Measurements from ENCODE around the gene SMAD9. TPM values are rescaled to one million over a fixed set of nuclear protein-coding genes. Genes with fewer than 3 reads are reported as not detected.

The SMAD9 gene
- total and polyA plus RNA-seq, 9 of the 15 experiments (the other 6 are each of a cell fraction or from before 2014, with no cell fraction given) = 0.02 to 0.08 (median 0.03) TPM; not detected in 4

- WGBS (ENCODE audit: insufficient coverage, low coverage, missing lambda C conversion rate) = 3% methylated on average over 6 of the region's 6 CpGs
- Histone ChIP-seq H3K9me3 (replicated peaks; ENCODE audit: control insufficient read depth, insufficient read depth, low read depth, low read length) (no peaks in the 10 kb centered on the region), H3K4me3 (no peak overlapping the region), H3K4me1 (replicated peaks in 1 of 2; ENCODE audit: control insufficient read depth in 2 of 2, insufficient read depth in 2 of 2, low read length in 2 of 2) (peaks cover 0 to 9% of the 10 kb centered on the region in 2 experiments; a peak in 2 of 5 replicates), H3K27me3 (ENCODE audit: control insufficient read depth in 2 of 2, insufficient read depth in 2 of 2, low read length in 2 of 2) (peaks cover 23 to 30% of the 10 kb centered on the region in 2 experiments), H2AFZ (ENCODE audit: low read depth, low read length) (no peak overlapping the region), H4K20me1 (replicated peaks; ENCODE audit: control insufficient read depth, insufficient read depth, low read length) (no peaks in the 10 kb centered on the region), H3K9me1 (ENCODE audit: control insufficient read depth, insufficient read depth, low read length) (no peaks in the 10 kb centered on the region), H3K27ac (ENCODE audit: extremely low read depth, low read depth, low read length) (no peak overlapping the region), H3K36me3 (ENCODE audit: control insufficient read depth, insufficient read depth, low read length) (no peaks in the 10 kb centered on the region), H3K79me2 (ENCODE audit: control insufficient read depth, insufficient read depth, low read length) (no peaks in the 10 kb centered on the region), H3K9ac (ENCODE audit: insufficient read depth in 1 of 2, low read depth in 2 of 2, low read length in 2 of 2) (no peak overlapping the region), H3K4me2 (ENCODE audit: insufficient read depth, low read length) (no peak overlapping the region)
- no peak for FAIRE-seq
- ATAC-seq = no peak
- TF ChIP-seq POLR2G (IDR thresholded peaks at IDR 0.05; ENCODE audit: low read depth, low read length) (no peak), RAD51 (IDR thresholded peaks at IDR 0.05; ENCODE audit: borderline replicate concordance, low read depth) (no peak), ZBTB17 (CRISPR knock-in tag; IDR thresholded peaks at IDR 0.05) (no peak), HMG20B (CRISPR knock-in tag; IDR thresholded peaks at IDR 0.05) (no peak), CHD1 (IDR thresholded peaks at IDR 0.05; ENCODE audit: low read length) (no peak), BCOR (IDR thresholded peaks at IDR 0.05) (no peak), CEBPB (tag; IDR thresholded peaks at IDR 0.05) (no peak), SREBF1 (IDR thresholded peaks at IDR 0.05; ENCODE audit: borderline replicate concordance, low read depth, low read length) (no peak)
- DNase-seq (ENCODE audit: extremely low read depth in 1 of 4, low spot score in 3 of 4) = no peak
- intact Hi-C loops (cut with micrococcal nuclease) (no loop called here), in situ Hi-C loops (cut with MboI) (no loop called here)
- BruUV-seq (replicated peaks) = no TSS peak
- POLR2A ChIA-PET = interaction anchor here (0.6 kb wide), 1 partner anchor 50 kb away, joined by 3 read pairs; no protein-coding TSS in a partner anchor
- CTCF ChIA-PET (ENCODE audit: low intra/inter-chr PET ratio) = no interaction called here
Observed at GRCh38 chr13:36915896-36916640, 4.0 kb downstream of the SMAD9 start.

All from K562 (cell line).